HG03354 (cell line): Measurements from ENCODE around the gene ARFGAP3.

Experiments
- ATAC-seq: cut with Tn5 transposase; IDR thresholded peaks from one replicate; pipeline ENCODE4 v1.9.1; 2021; ENCODE audit warnings: mild to moderate bottlenecking; ENCODE audit not compliant: unreplicated experiment, poor library complexity, severe bottlenecking

The ARFGAP3 gene

GRCh38 chr22:42868751-42869251 is 11.7 kb upstream of the ARFGAP3 start:
- no peak for ATAC-seq

- no peak for ATAC-seq
Measured at GRCh38 chr22:42866100-42866499, 9.0 kb upstream of the ARFGAP3 start.

- ATAC-seq: no peak
Measured at GRCh38 chr22:42865536-42865935, 8.5 kb upstream of the ARFGAP3 start.

GRCh38 chr22:42863349-42863961 is 6.4 kb upstream of the ARFGAP3 start:
- no peak for ATAC-seq

- no peak for ATAC-seq
Measured at GRCh38 chr22:42862045-42862734, 5.1 kb upstream of the ARFGAP3 start.

- no peak for ATAC-seq
Measured at GRCh38 chr22:42860968-42861367, 3.9 kb upstream of the ARFGAP3 start.

GRCh38 chr22:42857845-42858481 is 890 bp upstream of the ARFGAP3 start:
- ATAC-seq: no peak

GRCh38 chr22:42856179-42856864 is 751 bp downstream of the ARFGAP3 start:
- ATAC-seq: peak; percentile 39

GRCh38 chr22:42855721-42856120 is 1.4 kb downstream of the ARFGAP3 start:
- ATAC-seq: no peak

GRCh38 chr22:42855211-42855610 is 1.9 kb downstream of the ARFGAP3 start:
- no peak for ATAC-seq

GRCh38 chr22:42848941-42849550 is 8.0 kb downstream of the ARFGAP3 start:
- ATAC-seq: no peak

GRCh38 chr22:42847110-42847509 is 10.0 kb downstream of the ARFGAP3 start:
- ATAC-seq: no peak

GRCh38 chr22:42844756-42845155 is 12.3 kb downstream of the ARFGAP3 start:
- ATAC-seq: no peak

- no peak for ATAC-seq
Measured at GRCh38 chr22:42842658-42843370, 14.3 kb downstream of the ARFGAP3 start.

- no peak for ATAC-seq
Measured at GRCh38 chr22:42841444-42841843, 15.6 kb downstream of the ARFGAP3 start.

GRCh38 chr22:42837556-42837955 is 19.5 kb downstream of the ARFGAP3 start:
- ATAC-seq: no peak

- no peak for ATAC-seq
Measured at GRCh38 chr22:42836026-42836425, 21.0 kb downstream of the ARFGAP3 start.

GRCh38 chr22:42834177-42834949 is 22.7 kb downstream of the ARFGAP3 start:
- ATAC-seq: no peak

GRCh38 chr22:42833104-42833503 is 24.0 kb downstream of the ARFGAP3 start:
- ATAC-seq: no peak
